HCT116 (cell line): ENCODE measurements around the gene TRIM31. TPM values are rescaled to one million over a fixed set of nuclear protein-coding genes. Genes with fewer than 3 reads are reported as not detected.
A peak's percentile ranks its signal among the peaks of the same experiment; 100 is the strongest.

Source experiments
- ATAC-seq: fragments of 200-7000 bp; cut with Tn5 transposase; 2 replicates; pipeline ENCODE4 v1.9.1; 2020; ENCODE audit warnings: mild to moderate bottlenecking, moderate library complexity
- BruUV-seq: library from RNA; stranded (reverse); fragments of 400-500 nt; replicated peaks from 2 replicates; lab custom pipeline; 2021; lab: Mats Ljungman, UMichigan
- CTCF ChIA-PET: fragments of 300-600 bp; sonication (Branson Sonifier 250); formaldehyde crosslinking; loops from one replicate; lab custom pipeline; 2021; ENCODE audit warnings: antibody characterized with exemption; lab: Charles Lee
- POLR2A ChIA-PET: fragments of 300-600, 350-600 bp; sonication (Branson Sonifier 250); formaldehyde crosslinking; loops from one replicate; lab custom pipeline; 2021; ENCODE audit warnings: antibody characterized with exemption; lab: Charles Lee
- RAD21 ChIA-PET, 2 experiments: fragments of 300-600 bp; sonication (Branson Sonifier 250); formaldehyde crosslinking; loops; one replicate each; lab custom pipeline; 2023; ENCODE audit warnings: low total read pairs in 2 of 2; ENCODE audit not compliant: uncharacterized antibody in 2 of 2, unreplicated experiment in 2 of 2, low non-redundant PET in 1 of 2; lab: Charles Lee
- DNase-seq: peaks from one replicate; pipeline ENCODE4 v3.0.0-alpha.2; 2010; ENCODE audit warnings: low read depth, low spot score
- H2AFZ ChIP-seq: fragments of 200-600 bp; shearing (Covaris generic), sonication (generic); 2 replicates; pipeline ENCODE4 v1.6.1; 2017; ENCODE audit warnings: low read depth, mixed run types, mixed read lengths, antibody characterized with exemption, low read length; ENCODE audit not compliant: poor library complexity, severe bottlenecking
- H3K27ac ChIP-seq: 2 replicates; pipeline ENCODE4 v1.5.1; 2012; ENCODE audit warnings: low read depth, low read length
- H3K27me3 ChIP-seq: fragments of 200-600 bp; sonication (generic); 2 replicates; pipeline ENCODE4 v1.6.1; 2016; ENCODE audit warnings: mixed run types, low read length, mixed read lengths; ENCODE audit not compliant: insufficient read depth
- H3K36me3 ChIP-seq, 2 experiments: fragments of 200-500 bp in 1 of 2; fragments of 200-600 bp in 1 of 2; sonication (Bioruptor generic) in 1 of 2; sonication (generic) in 1 of 2; 2 replicates each; pipeline versions ENCODE4 v1.5.1 to v1.6.1; 2014 to 2016; ENCODE audit warnings: low read length in 2 of 2, inconsistent platforms in 1 of 2, mixed read lengths in 1 of 2, mixed run types in 1 of 2; ENCODE audit not compliant: insufficient read depth in 2 of 2, control insufficient read depth in 1 of 2
- H3K4me1 ChIP-seq, 2 experiments: fragments of 200-600 bp in 1 of 2; sonication (generic) in 1 of 2; 2 replicates each; pipeline versions ENCODE4 v1.5.1 to v1.6.1; 2012 to 2017; ENCODE audit warnings: low read length in 2 of 2, inconsistent platforms in 1 of 2, mild to moderate bottlenecking in 1 of 2, mixed read lengths in 1 of 2, mixed run types in 1 of 2, moderate library complexity in 1 of 2; ENCODE audit not compliant: insufficient read depth in 2 of 2, control insufficient read depth in 1 of 2
- H3K4me2 ChIP-seq: fragments of 200-600 bp; sonication (generic); 2 replicates; pipeline ENCODE4 v1.6.1; 2017; ENCODE audit warnings: mixed run types, low read length, mixed read lengths
- H3K4me3 ChIP-seq, 2 experiments: fragments of 200-600 bp in 1 of 2; sonication (generic) in 1 of 2; replicated peaks in 1 of 2; 2 replicates each; pipeline ENCODE4 v1.5.1; 2011 to 2016; ENCODE audit warnings: low read length in 2 of 2, control low read depth in 1 of 2, low read depth in 1 of 2, mild to moderate bottlenecking in 1 of 2, mixed read lengths in 1 of 2, mixed run types in 1 of 2
- H3K79me2 ChIP-seq: fragments of 200-600 bp; sonication (generic); 2 replicates; pipeline ENCODE4 v1.6.1; 2017; ENCODE audit warnings: mild to moderate bottlenecking, mixed run types, low read length, moderate library complexity, mixed read lengths; ENCODE audit not compliant: insufficient read depth
- H3K9ac ChIP-seq: fragments of 200-600 bp; sonication (generic); 2 replicates; pipeline ENCODE4 v1.6.1; 2016; ENCODE audit warnings: low read length, mixed read lengths
- H3K9me2 ChIP-seq: fragments of 200-600 bp; sonication (generic), shearing (Covaris generic); 2 replicates; pipeline ENCODE4 v1.6.1; 2017; ENCODE audit warnings: mixed run types, mild to moderate bottlenecking, moderate library complexity; ENCODE audit not compliant: insufficient read depth
- H3K9me3 ChIP-seq, 2 experiments: fragments of 200-500 bp in 1 of 2; fragments of 200-600 bp in 1 of 2; sonication (Bioruptor generic) in 1 of 2; sonication (generic) in 1 of 2; 2 replicates each; pipeline ENCODE4 v1.6.1; 2014 to 2017; ENCODE audit warnings: low read length in 2 of 2, mixed read lengths in 2 of 2, inconsistent platforms in 1 of 2, low read depth in 1 of 2, mild to moderate bottlenecking in 1 of 2, mixed run types in 1 of 2, moderate library complexity in 1 of 2; ENCODE audit not compliant: control insufficient read depth in 1 of 2, insufficient read depth in 1 of 2
- H4K20me1 ChIP-seq: fragments of 200-600 bp; sonication (generic), shearing (Covaris generic); 2 replicates; pipeline ENCODE4 v1.6.1; 2017; ENCODE audit warnings: mixed run types, mild to moderate bottlenecking, moderate library complexity; ENCODE audit not compliant: insufficient read depth
- ATF3 ChIP-seq: IDR thresholded peaks from 2 replicates; pipeline ENCODE4 v1.6.1; 2012
- CTCF ChIP-seq, 3 experiments: fragments of 200-600 bp in 1 of 3; sonication (generic) in 1 of 3; IDR thresholded peaks in 2 of 3; conservative IDR thresholded peaks in 1 of 3; 2 replicates each; pipeline ENCODE4 v1.5.1; 2012 to 2017; ENCODE audit warnings: low read depth in 2 of 3, low read length in 2 of 3, antibody characterized with exemption in 1 of 3, borderline replicate concordance in 1 of 3, control low read depth in 1 of 3, mild to moderate bottlenecking in 1 of 3, mixed read lengths in 1 of 3, mixed run types in 1 of 3, moderate library complexity in 1 of 3; ENCODE audit not compliant: insufficient read depth in 1 of 3
- EGR1 ChIP-seq: IDR thresholded peaks from 2 replicates; pipeline ENCODE4 v1.6.1; 2012; ENCODE audit warnings: low read depth
- ELF1 ChIP-seq: IDR thresholded peaks from 2 replicates; pipeline ENCODE4 v1.6.1; 2012; ENCODE audit warnings: low read depth, borderline replicate concordance
- EZH2 ChIP-seq: fragments of 200-600 bp; sonication (generic); IDR thresholded peaks from 2 replicates; pipeline ENCODE4 v1.6.1; 2017; ENCODE audit warnings: antibody characterized with exemption, mixed run types
- EZH2phosphoT487 ChIP-seq: fragments of 200-600 bp; IDR thresholded peaks from 2 replicates; pipeline ENCODE4 v1.6.1; 2018; ENCODE audit warnings: antibody characterized with exemption, borderline replicate concordance
- FOSL1 ChIP-seq: IDR thresholded peaks from 2 replicates; pipeline ENCODE4 v1.6.1; 2012; ENCODE audit warnings: low read depth
- JUND ChIP-seq: IDR thresholded peaks from 2 replicates; pipeline ENCODE4 v1.6.1; 2012
- POLR2A ChIP-seq: IDR thresholded peaks from 2 replicates; pipeline ENCODE4 v1.7.0; 2011; ENCODE audit warnings: borderline replicate concordance; ENCODE audit not compliant: insufficient read depth, insufficient read length; ENCODE audit errors: extremely low read depth
- SP1 ChIP-seq: IDR thresholded peaks from 2 replicates; pipeline ENCODE4 v1.6.1; 2012; ENCODE audit warnings: low read depth
- ZBTB33 ChIP-seq: IDR thresholded peaks from 2 replicates; pipeline ENCODE4 v1.6.1; 2011; ENCODE audit warnings: mild to moderate bottlenecking, low read length, moderate library complexity; ENCODE audit not compliant: insufficient replicate concordance; ENCODE audit errors: extremely low read depth
- ZFX ChIP-seq: fragments of 450-650 bp; IDR thresholded peaks from 2 replicates; pipeline ENCODE4 v1.6.1; 2017
- intact Hi-C: fragments of 100-400 bp; cut with micrococcal nuclease; formaldehyde crosslinking; loops from 2 replicates; pipeline ENCODE4 v1.10.0; 2022
- total RNA-seq: library from RNA; stranded (reverse); gene quantifications from one replicate; pipeline ENCODE4 v1.2.1, GENCODE V29; 2021; ENCODE audit not compliant: unreplicated experiment
- TF ChIP-seq, protein P1 (sequence below): IDR thresholded peaks from 2 replicates; pipeline ENCODE4 v1.6.1; 2012

TRIM31 gene
- total RNA-seq, 1 experiment from 2014 or later: not detected

- ATAC-seq (no peak), DNase-seq (no peak)
- POLR2A ChIA-PET: no interaction called here
- H2AFZ ChIP-seq: no peak overlapping the region
- H3K27ac ChIP-seq: no peak overlapping the region
- H3K9me3 ChIP-seq: no peaks in the 10 kb centered on the region
- TF ChIP-seq, protein P1, sequence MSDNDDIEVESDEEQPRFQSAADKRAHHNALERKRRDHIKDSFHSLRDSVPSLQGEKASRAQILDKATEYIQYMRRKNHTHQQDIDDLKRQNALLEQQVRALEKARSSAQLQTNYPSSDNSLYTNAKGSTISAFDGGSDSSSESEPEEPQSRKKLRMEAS: no peak
- TF ChIP-seq EZH2 (no peak), ZFX (no peak), JUND (no peak), ATF3 (no peak), ELF1 (no peak), CTCF (IDR thresholded peaks at IDR 0.05 in 2 of 3, conservative IDR thresholded peaks at IDR 0.05 in 1 of 3; ENCODE audit: borderline replicate concordance in 1 of 3, insufficient read depth in 1 of 3, low read depth in 2 of 3, low read length in 2 of 3) (0 out of 6 replicates have a peak, but pooled peaks of 2 of the 3 experiments have one; percentile 8 to 22), EGR1 (no peak)
- H3K4me1 ChIP-seq: peaks cover 3 to 13% of the 10 kb centered on the region in 2 experiments; a peak in 3 of 4 replicates
- CTCF ChIA-PET: interaction anchor here (1.7 kb wide), 1 partner anchor 9 kb away, joined by 3 read pairs; no protein-coding TSS in a partner anchor
- BruUV-seq: no TSS peak
- H3K27me3 ChIP-seq: no peaks in the 10 kb centered on the region
- no peaks in the 10 kb centered on the region for H3K9me2 ChIP-seq
- no peaks in the 10 kb centered on the region for H3K36me3 ChIP-seq
- H4K20me1 ChIP-seq: no peaks in the 10 kb centered on the region
- no peak overlapping the region for H3K4me3 ChIP-seq
- H3K4me2 ChIP-seq: no peak overlapping the region
- intact Hi-C loops: no loop called here
- H3K9ac ChIP-seq: no peak overlapping the region
- RAD21 ChIA-PET: no interaction called here
- no peaks in the 10 kb centered on the region for H3K79me2 ChIP-seq
These were observed 3.8 kb upstream of the TRIM31 start for GRCh38 chr6:30116724-30117123.

DNA sequence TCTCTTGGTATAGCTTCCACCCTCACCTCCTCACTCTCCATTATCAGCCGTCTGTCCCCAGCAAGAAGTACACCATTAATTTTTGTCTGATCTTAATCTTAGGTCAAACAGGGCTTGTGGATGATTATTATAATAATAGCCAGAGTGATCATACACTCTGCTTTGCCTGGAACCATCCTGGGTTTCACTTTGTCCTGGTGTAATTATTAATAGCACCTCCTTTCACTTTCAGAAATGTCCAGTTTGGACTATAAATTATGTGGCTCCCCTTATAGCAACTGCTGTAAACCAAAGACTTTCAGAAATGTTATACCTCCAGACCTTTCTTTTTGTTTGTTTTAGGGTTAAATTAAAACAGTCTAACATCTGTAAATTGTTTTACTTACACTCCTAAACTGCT is 951 bp upstream of the TRIM31 start:
- ChIA-PET CTCF (no interaction called here), RAD21 (no interaction called here), POLR2A (no interaction called here)
- intact Hi-C loops: no loop called here
- Histone ChIP-seq H3K79me2 (no peaks in the 10 kb centered on the region), H3K4me3 (no peak overlapping the region), H3K4me1 (peaks cover 0 to 6% of the 10 kb centered on the region in 2 experiments; a peak in 3 of 4 replicates), H4K20me1 (no peaks in the 10 kb centered on the region), H3K27me3 (no peaks in the 10 kb centered on the region), H3K9me2 (no peaks in the 10 kb centered on the region), H2AFZ (no peak overlapping the region), H3K36me3 (no peaks in the 10 kb centered on the region), H3K4me2 (no peak overlapping the region), H3K27ac (no peak overlapping the region), H3K9ac (no peak overlapping the region), H3K9me3 (no peaks in the 10 kb centered on the region)
- DNase-seq (no peak), ATAC-seq (no peak)
- BruUV-seq: no TSS peak
- no peak for TF ChIP-seq EZH2
- TF ChIP-seq ATF3: no peak
- no peak for TF ChIP-seq ZBTB33
- no peak for TF ChIP-seq CTCF (IDR thresholded peaks at IDR 0.05 in 2 of 3, conservative IDR thresholded peaks at IDR 0.05 in 1 of 3; ENCODE audit: borderline replicate concordance in 1 of 3, insufficient read depth in 1 of 3, low read depth in 2 of 3, low read length in 2 of 3)
- TF ChIP-seq FOSL1: no peak
- TF ChIP-seq SP1: no peak
- no peak for TF ChIP-seq POLR2A
- TF ChIP-seq EZH2phosphoT487: no peak
